K562 (cell line): ENCODE data around the gene PCCA.

ENCODE experiments used
- CREB1 ChIP-seq, 2 experiments: sonication (generic) in 1 of 2; formaldehyde crosslinking in 1 of 2; IDR thresholded peaks; 2 replicates each; pipeline versions ENCODE4 v1.6.1 to v1.8.0; 2012 to 2022; ENCODE audit warnings: inconsistent platforms in 1 of 2, mild to moderate bottlenecking in 1 of 2, missing genetic modification reagents in 1 of 2, moderate library complexity in 1 of 2
- CTCF ChIP-seq, 3 experiments: IDR thresholded peaks in 2 of 3; conservative IDR thresholded peaks in 1 of 3; 2 replicates each; pipeline ENCODE4 v1.5.1; 2011 to 2012; ENCODE audit warnings: low read length in 3 of 3, mild to moderate bottlenecking in 3 of 3, control low read depth in 2 of 3, improper control_type of control experiment in 1 of 3, inconsistent platforms in 1 of 3, low read depth in 1 of 3, mixed read lengths in 1 of 3, moderate library complexity in 1 of 3; ENCODE audit not compliant: insufficient read depth in 2 of 3
- FOXP4 ChIP-seq: sonication (generic); formaldehyde crosslinking; IDR thresholded peaks from 2 replicates; pipeline ENCODE4 v1.8.0; 2022; ENCODE audit warnings: mild to moderate bottlenecking, missing genetic modification reagents, borderline replicate concordance
- GABPA ChIP-seq: fragments of 200-800 bp; sonication (Bioruptor generic); conservative IDR thresholded peaks from 2 replicates; pipeline ENCODE4 v1.6.1; 2016; ENCODE audit warnings: low read depth, missing genetic modification characterization, missing compliant biosample characterization
- GATAD2A ChIP-seq: fragments of 450-650 bp; IDR thresholded peaks from 2 replicates; pipeline ENCODE4 v1.6.1; 2017
- PML ChIP-seq: IDR thresholded peaks from 2 replicates; pipeline ENCODE4 v1.6.1; 2012; ENCODE audit warnings: low read length, inconsistent platforms
- POLR2A ChIP-seq: fragments of 450-650 bp; conservative IDR thresholded peaks from 2 replicates; pipeline ENCODE4 v1.6.1; 2016
- SAFB2 ChIP-seq: fragments of 200-400 bp; formaldehyde crosslinking; IDR thresholded peaks from 2 replicates; pipeline ENCODE4 v1.6.1; 2018; ENCODE audit warnings: borderline replicate concordance, low read length, low read depth, moderate library complexity; ENCODE audit not compliant: severe bottlenecking

- TF ChIP-seq GATAD2A: no peak
- TF ChIP-seq CREB1 (IDR thresholded peaks at IDR 0.05): no peak
- TF ChIP-seq CREB1 (CRISPR knock-in tag; IDR thresholded peaks at IDR 0.05): no peak
- no peak for TF ChIP-seq GABPA (tag)
- TF ChIP-seq CTCF (IDR thresholded peaks at IDR 0.05 in 2 of 3, conservative IDR thresholded peaks at IDR 0.05 in 1 of 3; ENCODE audit: insufficient read depth in 2 of 3, low read depth in 1 of 3, low read length in 3 of 3): no peak
- TF ChIP-seq SAFB2: no peak
- TF ChIP-seq PML: no peak
- TF ChIP-seq FOXP4 (CRISPR knock-in tag): no peak
- TF ChIP-seq POLR2A: no peak
These were observed 19.6 kb upstream of the PCCA start for GRCh38 chr13:100069278-100069677.
